K562 treated with DMSO at 1 percent for 48 hours (cell line): ENCODE data around the gene LIPG. TPM values are rescaled to one million over a fixed set of nuclear protein-coding genes. Genes with fewer than 3 reads are reported as not detected.

ENCODE experiments used
- total RNA-seq: library from RNA; unstranded; fragments of 300-600 nt; gene quantifications from 2 replicates; pipeline ENCODE4 v1.2.3, GENCODE V29; 2022; ENCODE audit warnings: low replicate concordance; ENCODE audit errors: extremely low read depth

LIPG gene
- total RNA-seq: not detected in 2 replicates

GRCh38 chr18:49561289-49562193, at the start of gene LIPG:
Gene LIPG (plus strand): TSS chr18:49562057. CDS start chr18:49562309, 252 bp downstream.

Other genes starting within 250 kb of the LIPG start
- not detected in 2 replicates for gene DYM, start 101.4 kb upstream of the LIPG start, total RNA-seq
- not detected in 2 replicates for gene C18orf32, start 74.8 kb upstream of the LIPG start, total RNA-seq
- 2,088 TPM in 1 of 2 replicates, not detected in the other for gene RPL17, start 69.6 kb upstream of the LIPG start, total RNA-seq